HG03457 (cell line): Measurements from ENCODE around the gene PRKCI.
"Not testable (repeated sequence)": the region's sequence is repeated elsewhere in the genome, so short reads cannot be mapped to it uniquely, and the experiment has no call there.

Experiments
- ATAC-seq: cut with Tn5 transposase; IDR thresholded peaks from one replicate; pipeline ENCODE4 v1.9.1; 2021; ENCODE audit warnings: moderate number of reproducible peaks; ENCODE audit not compliant: unreplicated experiment

Gene PRKCI

DNA sequence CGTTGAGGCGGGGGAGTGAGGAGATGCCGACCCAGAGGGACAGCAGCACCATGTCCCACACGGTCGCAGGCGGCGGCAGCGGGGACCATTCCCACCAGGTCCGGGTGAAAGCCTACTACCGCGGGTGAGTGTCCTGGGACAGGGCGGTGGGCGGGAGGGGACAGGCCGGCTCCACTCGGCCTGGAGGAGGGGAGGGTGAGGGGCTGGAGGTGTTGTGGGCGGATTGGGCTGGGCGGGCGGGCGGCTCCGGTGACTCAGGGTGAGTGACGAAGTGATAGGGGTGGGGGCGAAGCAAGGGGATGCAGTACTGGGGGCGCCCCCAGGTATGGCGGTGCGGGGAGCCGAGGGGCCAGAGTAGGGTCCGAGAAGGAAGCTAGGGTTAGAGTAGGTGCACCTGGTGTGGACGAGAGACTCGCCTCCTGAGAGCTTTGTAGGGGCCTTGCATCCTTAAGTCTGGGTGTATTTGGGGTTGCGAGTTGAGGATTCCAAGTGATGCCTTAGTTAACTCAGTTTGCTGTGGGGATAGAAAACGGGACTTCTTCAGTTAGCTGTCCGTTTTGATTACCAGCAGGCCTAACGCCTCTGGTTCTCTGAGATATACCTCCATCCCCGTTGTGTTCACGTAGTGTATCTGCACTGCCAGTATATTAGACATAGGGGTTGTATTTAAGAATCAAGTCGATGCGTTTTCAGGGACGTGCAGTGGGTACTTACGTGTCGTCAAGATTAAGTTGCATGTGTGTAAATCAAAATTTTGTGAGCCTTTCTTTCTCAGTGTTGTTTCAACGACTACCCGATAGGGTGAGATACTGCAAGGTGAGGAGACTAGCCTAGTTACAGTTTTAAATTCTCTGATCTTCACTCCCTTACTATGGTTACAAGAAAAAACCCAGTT is 670 bp downstream of the PRKCI start:
- peak; percentile 11 for ATAC-seq

GRCh38 chr3:170225166-170225565 is 2.9 kb downstream of the PRKCI start:
- ATAC-seq: no peak

DNA sequence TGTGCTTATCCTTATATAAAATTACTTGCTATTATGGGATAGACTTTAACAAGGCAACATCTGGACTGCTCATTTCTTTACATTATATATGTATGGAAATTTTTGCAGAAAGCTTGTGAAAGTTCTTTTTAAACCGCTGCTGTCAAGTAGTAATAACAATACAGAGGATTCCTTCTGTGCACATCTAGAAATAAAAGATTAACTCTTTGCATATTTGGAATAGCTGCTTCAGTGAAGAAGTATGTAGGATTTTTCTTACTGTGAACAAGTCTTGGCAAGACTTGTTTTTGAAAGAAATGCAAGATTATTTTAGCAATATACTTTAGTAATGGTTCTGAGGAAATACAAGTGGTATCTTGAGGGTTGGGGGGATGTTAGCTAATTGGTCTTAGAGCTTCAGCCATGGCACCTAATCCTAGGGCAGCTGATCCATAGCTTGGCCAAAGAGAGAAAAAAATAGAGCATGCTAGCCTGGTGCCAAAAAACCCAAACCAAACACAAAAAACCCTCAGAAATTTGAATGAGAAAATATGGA is 4.3 kb downstream of the PRKCI start:
- no peak for ATAC-seq

GRCh38 chr3:170228093-170228766 is 6.0 kb downstream of the PRKCI start:
- ATAC-seq: no peak

DNA sequence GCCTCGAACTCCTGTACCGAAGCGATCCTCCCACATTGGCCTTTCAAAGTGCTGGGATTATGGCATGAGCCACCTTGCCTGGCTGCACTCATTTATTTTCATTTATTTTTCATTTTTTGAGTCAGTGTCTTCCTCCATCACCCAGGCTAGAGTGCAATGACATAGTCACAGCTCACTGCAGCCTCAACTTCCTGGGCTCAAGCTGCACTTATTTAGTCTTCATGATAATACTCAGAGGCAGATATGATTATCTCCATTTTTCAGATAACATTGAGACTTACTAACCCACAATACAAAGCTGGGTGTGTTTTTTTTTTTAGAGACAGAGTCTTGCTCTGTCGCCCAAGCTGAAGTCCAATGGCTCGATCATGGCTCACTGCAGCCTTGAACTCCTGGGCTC is 10.0 kb downstream of the PRKCI start:
- no peak for ATAC-seq

DNA sequence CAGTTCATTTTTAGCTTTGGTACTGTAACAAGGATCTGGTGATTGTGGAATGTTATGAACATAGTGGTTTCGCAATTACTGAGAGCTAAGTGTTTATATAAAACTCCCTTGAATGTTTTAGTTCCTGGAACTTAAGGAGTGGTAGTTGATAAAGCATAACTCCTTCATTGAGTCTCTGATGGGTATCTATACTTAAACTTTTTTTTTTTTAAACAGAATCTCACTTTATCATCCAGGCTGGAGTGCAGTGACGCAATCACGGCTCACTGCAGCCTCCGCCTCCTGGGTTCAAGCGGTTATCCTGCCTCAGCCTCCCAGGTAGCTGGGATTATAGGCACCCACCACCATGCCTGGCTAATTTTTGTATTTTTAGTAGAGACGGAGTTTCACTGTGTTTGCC is 11.3 kb downstream of the PRKCI start:
- no peak for ATAC-seq

DNA sequence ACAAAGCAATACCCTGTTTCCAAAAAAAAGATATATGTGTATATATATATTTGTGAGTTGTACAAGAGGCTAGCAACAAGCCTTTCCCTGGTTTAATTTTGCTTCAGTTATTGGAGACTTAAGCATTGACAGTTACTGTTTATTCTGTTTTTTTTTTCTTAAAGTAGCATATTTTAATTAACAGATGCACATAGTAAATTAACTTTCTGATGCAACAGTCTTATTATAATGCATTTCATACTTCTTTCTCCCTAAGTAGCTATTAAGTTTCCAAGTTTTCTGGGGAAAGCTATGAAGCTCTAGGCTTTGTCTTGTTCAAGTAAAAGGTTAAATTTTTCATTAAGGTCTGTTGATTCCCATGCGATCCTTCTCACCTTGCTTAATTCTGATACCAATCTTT is 17.9 kb downstream of the PRKCI start:
- ATAC-seq: no peak

DNA sequence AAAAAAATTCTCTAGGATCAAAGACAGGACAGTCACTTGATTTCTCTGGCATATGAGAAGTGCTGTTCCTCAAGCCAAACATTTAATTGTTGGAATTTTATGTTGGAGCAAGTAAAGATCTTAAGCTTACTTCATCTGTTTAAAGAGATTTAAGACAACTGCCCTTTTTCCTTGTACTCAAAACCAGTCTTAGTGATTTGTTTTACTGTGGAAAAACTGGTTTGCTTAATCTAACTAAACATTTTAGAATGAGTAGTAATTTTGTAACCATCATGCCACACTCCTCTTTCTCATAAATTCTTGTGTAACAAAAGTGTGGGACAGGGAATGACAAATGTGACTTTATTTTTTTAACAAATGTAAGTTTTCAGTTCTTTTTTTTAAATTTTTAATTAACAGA is 18.4 kb downstream of the PRKCI start:
- no peak for ATAC-seq

DNA sequence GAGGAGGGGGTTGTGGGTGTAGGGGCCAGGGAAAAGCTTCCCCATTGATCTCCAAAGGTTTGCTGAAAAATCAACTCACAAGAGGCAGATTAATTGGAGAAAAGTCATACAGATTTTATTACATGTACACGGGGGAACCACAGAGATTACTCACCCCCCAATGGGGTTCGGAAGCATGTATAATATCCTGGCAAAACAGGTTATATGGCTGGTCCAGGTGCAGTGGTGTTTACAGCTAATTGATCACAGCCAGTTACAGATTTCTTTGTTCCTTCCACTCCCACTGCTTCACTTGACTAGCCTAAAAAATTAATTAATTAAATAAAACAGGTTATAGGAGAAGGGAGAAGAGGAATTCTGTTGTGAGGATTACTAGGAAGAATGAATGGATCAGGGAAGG is 22.4 kb downstream of the PRKCI start:
- no peak for ATAC-seq

- ATAC-seq: peak; percentile 9
Measured at GRCh38 chr3:170247875-170248274, 25.7 kb downstream of the PRKCI start.

DNA sequence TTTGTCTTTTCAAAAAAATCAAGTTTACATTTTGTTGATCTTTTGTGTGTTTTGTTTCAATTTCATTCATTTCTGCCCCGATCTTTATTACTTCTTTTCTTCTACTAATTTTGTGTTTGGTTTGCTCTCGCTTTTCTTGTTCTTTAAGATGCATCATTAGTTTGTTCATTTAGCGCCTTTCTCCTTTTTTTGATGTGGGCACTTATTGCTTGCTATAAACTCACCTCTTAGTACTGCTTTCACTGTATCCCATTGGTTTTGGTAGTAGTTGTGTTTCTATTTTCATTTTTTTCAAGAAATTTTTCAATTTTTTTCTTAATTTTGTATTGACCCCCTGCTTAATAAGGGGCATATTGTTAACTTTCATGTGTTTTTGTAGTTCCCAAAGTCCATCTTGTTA is 34.4 kb downstream of the PRKCI start:
- ATAC-seq: no peak

DNA sequence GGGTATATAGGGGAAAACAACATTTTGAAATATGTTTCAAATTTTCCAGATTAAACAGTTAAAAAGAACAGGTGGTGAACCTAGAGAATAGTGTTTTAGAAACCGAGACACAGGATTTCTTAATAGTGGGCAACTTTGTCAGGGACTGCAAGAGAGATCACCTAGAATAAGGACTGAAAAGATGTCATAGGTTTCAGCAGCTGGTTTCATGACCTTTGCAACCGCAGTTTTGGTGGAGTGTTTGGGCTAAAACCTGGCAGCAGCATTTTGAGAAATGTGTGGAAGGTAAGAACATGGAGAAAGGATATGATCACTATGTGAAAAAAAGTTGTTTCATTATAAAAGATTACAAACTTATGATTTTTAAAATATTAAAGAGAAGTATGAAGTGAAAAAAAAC is 34.9 kb downstream of the PRKCI start:
- peak; percentile 59 for ATAC-seq

- ATAC-seq: no peak
Measured at GRCh38 chr3:170258105-170258487, 35.9 kb downstream of the PRKCI start.

- ATAC-seq: no peak
Measured at GRCh38 chr3:170259907-170260306, 37.7 kb downstream of the PRKCI start.

- ATAC-seq: no peak
Measured at GRCh38 chr3:170267793-170268192, 45.6 kb downstream of the PRKCI start.

DNA sequence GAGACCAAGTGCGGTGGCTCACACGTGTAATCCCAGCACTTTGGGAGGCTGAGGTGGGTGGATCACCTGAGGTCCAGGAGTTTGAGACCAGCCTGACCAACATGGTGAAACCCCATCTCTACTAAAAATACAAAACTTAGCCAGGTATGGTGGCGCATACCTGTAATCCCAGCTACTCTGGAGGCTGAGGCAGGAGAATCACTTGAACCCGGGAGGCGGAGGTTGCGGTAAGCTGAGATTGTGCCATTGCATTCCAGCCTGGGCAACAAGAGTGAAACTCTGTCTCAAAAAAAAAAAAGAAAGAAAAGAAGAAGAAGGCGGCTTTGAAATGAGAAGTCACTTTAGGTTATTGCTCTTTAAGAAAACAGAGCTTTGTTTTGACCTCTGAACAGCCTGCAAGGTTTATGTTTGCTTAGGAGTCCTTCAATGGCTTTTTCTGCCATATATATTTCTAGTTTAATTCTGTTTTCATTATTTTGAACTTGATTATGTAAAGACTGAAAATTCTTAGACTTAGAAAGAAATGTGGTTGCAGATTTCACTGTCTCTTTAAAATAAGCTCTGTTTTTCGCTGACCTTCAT is 47.5 kb downstream of the PRKCI start:
- not testable (repeated sequence) for ATAC-seq

- no peak for ATAC-seq
Measured at GRCh38 chr3:170270282-170270881, 48.2 kb downstream of the PRKCI start.

GRCh38 chr3:170274641-170275040 is 52.4 kb downstream of the PRKCI start:
- no peak for ATAC-seq

GRCh38 chr3:170275832-170276231 is 53.6 kb downstream of the PRKCI start:
- ATAC-seq: no peak

- not testable (repeated sequence) for ATAC-seq
Measured at GRCh38 chr3:170277311-170277710, 55.1 kb downstream of the PRKCI start.

DNA sequence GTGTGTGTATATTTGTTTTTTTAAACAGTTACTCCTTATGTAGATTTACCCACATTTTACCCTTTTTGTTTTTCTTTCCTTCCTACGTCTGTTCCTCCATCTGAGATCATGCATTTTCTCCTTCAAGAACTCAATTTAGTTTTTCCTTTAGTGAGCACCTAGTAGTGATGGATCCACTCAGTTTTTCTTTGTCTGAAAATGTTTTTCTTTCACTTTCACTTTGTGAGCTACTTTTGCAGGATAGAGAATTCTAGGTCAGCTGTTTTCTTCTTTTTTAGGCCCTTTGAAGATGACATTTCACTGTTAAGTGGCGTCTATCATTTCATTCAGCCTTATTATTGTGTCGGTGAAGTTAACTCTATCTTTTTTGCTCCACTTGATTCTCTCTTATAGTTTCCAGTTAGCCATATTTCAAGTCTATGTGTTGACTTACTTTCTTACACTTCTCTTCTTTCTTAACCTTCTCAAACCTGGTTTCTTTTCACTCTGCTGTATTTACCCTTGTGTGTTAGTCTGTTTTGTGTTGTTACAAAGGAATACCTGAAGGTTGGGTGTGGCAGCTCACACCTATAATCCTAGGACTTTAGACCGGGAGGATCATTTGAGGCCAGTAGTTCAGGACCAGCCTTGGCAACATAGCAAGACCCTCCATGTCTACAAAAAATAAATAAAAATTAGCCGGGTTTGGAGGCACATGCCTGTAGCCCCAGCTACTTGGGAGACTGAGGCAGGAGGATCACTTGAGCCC is 55.8 kb downstream of the PRKCI start:
- ATAC-seq: no peak
